Astrocyte (in vitro differentiated cells and primary cell): Measurements from ENCODE around the gene ZNF585A.
"Not testable (repeated sequence)": the region's sequence is repeated elsewhere in the genome, so short reads cannot be mapped to it uniquely, and the experiment has no call there.

Experiments
- CTCF ChIP-seq: IDR thresholded peaks from 2 replicates; pipeline ENCODE4 v1.5.1; 2011; ENCODE audit warnings: low read depth, mild to moderate bottlenecking, inconsistent platforms, low read length, moderate library complexity; ENCODE audit not compliant: insufficient read depth
- EZH2 ChIP-seq: IDR thresholded peaks from 2 replicates; pipeline ENCODE4 v1.6.1; 2012; ENCODE audit warnings: mild to moderate bottlenecking, low read length, inconsistent platforms; ENCODE audit not compliant: insufficient read depth

GRCh38 chr19:37186071-37186470 is 13.6 kb upstream of the ZNF585A start:
- TF ChIP-seq CTCF, EZH2: not testable (repeated sequence)
